Measurements from ENCODE around the gene SIRT3.
"Not testable (repeated sequence)": the region's sequence is repeated elsewhere in the genome, so short reads cannot be mapped to it uniquely, and the experiment has no call there.

SIRT3 gene

DNA sequence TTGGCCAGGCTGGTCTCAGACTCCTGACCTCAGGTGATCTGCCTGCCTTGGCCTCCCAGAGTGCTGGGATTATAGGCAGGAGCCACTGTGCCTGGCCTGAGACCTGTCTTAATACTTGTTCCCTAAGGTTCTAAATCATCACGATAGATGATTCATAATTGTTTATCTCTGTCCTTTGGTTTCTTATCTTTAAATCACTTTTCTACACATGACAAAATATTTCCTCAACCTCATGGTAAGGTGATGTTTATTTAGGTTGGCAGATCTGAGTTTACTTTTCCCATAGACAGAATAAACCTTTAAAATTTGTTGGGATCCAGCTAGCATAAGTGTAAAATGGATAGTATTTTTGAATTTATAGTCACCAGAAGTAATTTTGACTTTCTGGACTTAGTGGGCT is 4.2 kb upstream of the SIRT3 start:
- DNase-seq (ENCODE audit: low spot score): no peak

DNA sequence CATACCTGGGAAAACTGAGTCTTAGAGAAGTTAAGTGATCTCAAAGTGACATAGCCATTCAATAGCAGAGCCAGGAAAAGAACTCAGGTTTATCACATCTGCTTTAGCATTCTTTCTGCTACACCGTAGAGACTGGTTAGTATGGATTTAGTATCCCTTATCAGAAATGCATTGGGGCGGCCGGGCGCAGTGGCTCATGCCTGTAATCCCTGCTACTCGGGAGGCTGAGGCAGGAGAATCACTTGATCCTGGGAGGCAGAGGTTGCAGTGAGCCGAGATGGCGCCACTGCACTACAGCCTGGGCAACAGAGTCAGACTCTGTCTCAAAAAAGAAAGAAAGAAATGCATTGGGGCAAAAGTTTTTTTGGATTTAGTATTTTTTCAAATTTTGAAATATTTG is 2.2 kb upstream of the SIRT3 start:
- DNase-seq (ENCODE audit: low spot score): not testable (repeated sequence)

DNA sequence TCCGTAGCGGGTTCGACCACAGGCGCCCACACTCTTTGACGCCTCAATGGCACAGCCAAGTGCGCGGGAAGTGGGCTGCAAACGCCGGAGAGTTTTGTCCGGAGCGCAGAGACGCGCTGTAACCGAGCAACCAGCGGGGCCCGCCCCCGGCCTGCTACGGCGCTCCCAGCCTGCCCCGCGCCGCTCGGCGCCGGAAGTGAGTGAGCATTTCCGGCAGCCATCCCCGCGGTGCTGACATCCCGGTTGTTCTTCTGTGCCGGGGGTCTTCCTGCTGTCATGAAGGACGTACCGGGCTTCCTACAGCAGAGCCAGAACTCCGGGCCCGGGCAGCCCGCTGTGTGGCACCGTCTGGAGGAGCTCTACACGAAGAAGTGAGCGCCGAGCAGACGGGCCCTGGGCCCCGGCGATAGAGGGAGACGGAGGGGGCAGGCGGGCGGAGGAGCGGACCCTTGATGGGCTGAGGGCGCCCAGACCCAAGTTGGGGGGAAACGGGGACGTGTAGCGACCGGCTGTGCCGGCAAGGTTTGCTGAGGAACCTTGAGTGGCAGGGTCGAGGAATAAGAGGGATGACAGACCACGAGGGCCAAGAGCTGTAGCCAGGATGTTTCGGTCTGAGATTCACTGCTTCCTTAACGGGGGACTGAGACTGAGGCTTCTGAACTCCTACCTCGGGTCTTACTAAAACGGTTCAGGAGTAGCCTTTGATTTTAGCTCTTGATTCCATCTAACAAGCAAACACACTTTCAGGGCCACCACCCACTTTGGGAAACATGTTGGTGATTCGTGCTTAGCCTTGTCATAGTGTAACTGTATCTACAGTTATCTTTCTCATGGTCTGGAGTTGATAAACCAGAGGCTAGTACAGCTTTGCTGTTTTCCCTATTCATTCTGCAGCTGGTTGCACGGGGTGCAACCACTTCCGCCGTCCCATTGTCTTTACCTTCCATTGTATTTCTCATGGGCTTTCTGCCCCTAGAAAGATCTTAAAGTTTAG is 929 bp upstream of the SIRT3 start, which contains the start of gene PSMD13:
Gene PSMD13 (plus strand): TSS at position 203 of the 994 bp plus-strand sequence. CDS start 74 bp downstream, at position 277.
- peak; percentile 84 for DNase-seq (ENCODE audit: low spot score)

GRCh38 chr11:235609-235996 is 539 bp downstream of the SIRT3 start:
- DNase-seq (ENCODE audit: low spot score): no peak

- DNase-seq (ENCODE audit: low spot score): no peak
Observed at GRCh38 chr11:235180-235579, 962 bp downstream of the SIRT3 start.

GRCh38 chr11:232783-233565 is 3.2 kb downstream of the SIRT3 start:
- no peak for DNase-seq (ENCODE audit: low spot score)

DNA sequence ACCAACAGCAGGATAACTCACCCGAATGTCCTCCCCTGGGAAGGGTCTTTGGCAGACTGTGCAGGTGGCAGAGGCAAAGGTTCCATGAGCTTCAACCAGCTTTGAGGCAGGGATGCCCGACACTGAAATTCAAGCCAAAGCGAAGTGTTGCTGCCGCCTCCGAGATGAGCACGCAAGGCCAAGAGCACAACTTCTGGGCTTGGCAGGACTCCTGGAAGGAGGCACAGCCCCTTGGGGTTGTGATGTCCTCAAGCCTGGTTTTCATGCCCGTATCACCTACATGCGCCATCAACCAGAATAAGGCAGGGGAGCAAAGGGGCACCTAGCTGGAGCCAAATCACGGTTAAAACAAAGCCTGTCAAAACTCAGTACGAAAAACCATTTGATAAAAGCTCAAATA is 5.7 kb downstream of the SIRT3 start:
- no peak for DNase-seq (ENCODE audit: low spot score)

DNA sequence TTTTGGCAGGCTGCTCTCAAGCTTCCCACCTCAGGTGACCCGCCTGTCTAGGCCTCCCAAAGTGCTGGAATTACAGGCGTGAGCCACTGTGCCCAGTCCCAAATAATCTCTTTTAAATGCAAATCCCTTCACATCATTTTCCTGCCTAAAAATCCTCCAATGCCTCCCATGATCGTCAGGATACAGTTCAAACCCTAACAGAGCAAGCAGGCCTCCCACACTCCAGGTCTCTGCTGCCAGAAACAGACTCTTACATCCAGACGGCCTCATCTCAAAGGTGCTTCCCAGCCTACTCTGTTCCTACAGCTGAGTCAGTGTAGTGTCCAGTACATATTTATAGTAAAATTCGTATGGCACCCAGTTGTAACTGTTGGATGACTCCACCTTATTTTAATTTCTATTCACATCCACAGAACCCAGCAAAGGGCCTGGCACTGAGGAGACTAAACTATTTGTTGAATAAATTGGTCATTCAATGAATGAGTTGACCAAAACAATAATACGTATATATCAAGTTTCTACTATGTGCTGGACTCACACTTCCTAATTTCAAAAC is 8.2 kb downstream of the SIRT3 start:
- no peak for DNase-seq (ENCODE audit: low spot score)

- no peak for DNase-seq (ENCODE audit: low spot score)
Observed at GRCh38 chr11:225734-226453, 10.2 kb downstream of the SIRT3 start.

GRCh38 chr11:224424-224823 is 11.7 kb downstream of the SIRT3 start:
- DNase-seq (ENCODE audit: low spot score): no peak

- no peak for DNase-seq (ENCODE audit: low spot score)
Observed at GRCh38 chr11:223884-224283, 12.3 kb downstream of the SIRT3 start.

DNA sequence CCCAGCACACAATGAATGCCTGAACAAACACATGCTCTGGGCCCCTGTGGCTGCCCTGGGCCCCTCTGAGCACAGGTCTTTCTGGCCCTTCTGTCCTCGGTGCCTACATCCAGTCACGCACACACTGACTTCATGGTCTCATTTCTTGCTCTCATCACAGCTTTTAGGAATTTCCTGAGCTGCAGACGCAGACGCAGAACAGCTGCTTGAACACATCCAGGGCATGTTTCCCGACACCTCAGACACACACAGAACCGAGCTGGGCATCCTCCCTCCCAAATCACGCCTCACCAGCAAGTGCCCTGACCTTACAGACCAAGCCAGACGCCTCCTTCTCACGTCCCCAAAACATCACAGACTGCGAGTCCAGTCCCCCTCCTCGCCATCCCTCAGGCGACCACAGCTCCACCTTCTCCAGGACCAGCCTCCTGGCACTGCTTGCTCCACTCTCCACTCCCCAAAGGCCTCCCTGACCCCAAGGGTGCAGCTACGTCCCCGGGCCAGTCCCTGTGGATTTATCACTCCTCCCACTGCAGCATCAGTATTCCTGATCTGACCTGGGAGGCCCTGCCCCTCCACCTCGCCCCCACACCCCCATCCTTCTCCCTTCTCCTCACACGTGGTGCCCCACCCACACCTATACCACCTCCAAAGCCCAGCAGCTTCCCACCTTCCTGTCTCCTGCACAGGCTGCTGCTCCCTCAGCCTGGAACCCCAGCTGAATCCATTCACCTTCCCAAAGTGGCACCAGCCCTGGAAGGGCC is 12.9 kb downstream of the SIRT3 start:
- DNase-seq (ENCODE audit: low spot score): no peak

DNA sequence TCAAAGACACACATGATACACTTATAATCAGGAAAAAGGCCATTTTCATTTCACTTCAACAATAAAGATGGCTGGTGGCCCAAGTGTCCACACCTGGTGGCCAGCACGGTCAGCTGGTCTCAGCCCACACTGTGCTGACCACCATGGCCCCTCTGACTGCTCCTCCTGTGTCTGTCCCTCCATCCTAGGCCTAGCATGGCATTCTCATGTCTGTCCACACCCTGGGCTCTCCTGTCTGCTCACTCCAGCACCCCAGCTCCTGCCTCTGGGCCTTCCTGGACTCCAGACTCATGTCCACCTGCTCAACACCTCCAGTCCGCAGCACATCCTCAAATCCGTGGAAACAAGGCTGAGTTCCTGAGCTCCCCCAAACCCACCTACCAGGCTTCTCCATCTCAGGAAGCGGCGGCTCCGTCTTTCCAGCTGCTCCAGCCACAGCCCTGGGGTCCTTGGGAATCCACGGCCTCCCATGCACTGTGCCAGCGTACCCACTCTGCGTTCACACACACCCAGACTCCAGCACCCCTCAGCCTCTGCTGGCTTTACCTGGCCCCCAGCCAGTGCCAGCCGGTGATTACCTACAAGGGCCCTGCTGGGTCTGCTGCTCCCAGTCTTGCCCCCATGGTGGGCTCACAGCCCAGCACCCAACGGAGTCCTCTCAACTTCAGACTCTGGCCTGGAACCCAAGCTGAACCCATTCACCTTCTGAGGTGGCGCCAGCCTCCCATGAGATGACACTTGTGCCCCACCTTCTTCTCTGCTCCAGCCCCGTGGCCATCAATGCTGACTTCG is 13.9 kb downstream of the SIRT3 start:
- no peak for DNase-seq (ENCODE audit: low spot score)

DNA sequence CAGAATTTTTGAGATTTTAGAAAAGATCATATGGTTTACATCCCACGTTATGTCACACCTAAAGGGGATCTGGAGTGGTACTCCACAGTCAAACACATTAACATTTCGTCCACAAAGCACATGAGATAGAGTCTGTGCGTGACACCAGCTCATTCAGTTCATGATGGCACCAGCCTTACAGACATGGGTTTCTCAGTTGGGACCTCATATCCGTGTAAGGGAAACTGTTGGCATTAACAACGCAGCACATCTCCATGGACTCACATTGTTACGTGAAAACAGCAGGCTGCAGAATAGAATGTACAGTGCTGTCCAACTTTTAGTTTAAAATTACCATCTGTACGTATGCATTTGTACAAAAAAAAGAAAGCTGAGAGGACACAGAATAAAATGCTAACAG is 14.6 kb downstream of the SIRT3 start:
- no peak for DNase-seq (ENCODE audit: low spot score)

- DNase-seq (ENCODE audit: low spot score): not testable (repeated sequence)
Observed at GRCh38 chr11:220641-221215, 15.4 kb downstream of the SIRT3 start.

DNA sequence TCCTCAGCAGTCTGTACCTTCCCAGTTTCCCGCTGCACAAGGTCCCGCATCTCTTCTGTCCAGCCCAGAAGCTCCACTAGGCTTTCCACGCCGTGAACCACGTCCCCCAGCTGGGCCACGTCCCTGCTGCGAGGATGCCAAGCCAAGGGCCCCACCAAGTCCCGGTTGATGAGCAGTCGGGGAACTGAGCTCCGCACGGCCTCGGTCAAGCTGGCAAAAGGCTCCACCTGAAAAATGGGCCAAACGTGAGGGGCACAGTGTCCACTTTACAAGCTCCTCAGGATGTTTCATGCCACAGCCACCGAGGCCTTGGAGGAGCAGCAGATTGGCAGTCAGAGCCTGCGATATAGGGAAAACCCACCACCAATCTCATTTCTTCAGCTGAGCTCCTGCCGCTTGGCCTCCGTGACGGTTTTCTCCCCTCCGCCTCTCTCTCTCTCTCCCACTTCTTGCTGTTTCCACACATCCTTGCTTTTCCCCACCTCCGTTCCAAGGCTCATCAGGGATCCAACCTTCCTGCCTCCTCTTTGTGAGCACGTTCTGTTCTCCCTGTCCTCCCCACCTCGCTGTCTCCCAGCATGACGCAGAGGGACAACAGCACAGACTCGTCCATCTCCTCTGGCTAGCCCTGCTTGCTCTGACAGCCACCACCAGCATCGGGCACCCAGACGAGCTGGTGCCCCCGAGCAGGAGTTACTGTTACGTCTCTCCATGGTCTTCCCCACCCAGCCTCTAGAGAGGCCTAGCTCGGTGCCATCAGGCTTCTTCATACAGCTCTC is 17.1 kb downstream of the SIRT3 start:
- DNase-seq (ENCODE audit: low spot score): no peak

DNA sequence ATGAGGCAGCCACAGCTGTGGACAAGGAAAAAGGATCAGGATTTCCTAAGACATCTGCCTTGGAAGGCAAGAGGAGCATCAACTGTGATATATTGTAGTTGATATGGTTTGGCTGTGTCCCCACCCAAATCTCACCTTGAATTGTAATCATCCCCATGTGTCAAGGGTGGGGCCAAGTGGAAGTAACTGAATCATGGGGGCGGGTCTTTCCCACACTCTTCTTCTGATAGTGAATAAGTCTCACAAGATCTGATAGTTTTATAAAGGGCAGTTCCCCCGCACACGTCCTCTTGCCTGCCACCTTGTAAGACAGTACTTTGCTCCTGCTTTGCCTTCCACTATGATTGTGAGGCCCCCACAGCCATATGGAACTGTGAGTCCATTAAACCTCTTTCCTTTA is 18.4 kb downstream of the SIRT3 start:
- no peak for DNase-seq (ENCODE audit: low spot score)

DNA sequence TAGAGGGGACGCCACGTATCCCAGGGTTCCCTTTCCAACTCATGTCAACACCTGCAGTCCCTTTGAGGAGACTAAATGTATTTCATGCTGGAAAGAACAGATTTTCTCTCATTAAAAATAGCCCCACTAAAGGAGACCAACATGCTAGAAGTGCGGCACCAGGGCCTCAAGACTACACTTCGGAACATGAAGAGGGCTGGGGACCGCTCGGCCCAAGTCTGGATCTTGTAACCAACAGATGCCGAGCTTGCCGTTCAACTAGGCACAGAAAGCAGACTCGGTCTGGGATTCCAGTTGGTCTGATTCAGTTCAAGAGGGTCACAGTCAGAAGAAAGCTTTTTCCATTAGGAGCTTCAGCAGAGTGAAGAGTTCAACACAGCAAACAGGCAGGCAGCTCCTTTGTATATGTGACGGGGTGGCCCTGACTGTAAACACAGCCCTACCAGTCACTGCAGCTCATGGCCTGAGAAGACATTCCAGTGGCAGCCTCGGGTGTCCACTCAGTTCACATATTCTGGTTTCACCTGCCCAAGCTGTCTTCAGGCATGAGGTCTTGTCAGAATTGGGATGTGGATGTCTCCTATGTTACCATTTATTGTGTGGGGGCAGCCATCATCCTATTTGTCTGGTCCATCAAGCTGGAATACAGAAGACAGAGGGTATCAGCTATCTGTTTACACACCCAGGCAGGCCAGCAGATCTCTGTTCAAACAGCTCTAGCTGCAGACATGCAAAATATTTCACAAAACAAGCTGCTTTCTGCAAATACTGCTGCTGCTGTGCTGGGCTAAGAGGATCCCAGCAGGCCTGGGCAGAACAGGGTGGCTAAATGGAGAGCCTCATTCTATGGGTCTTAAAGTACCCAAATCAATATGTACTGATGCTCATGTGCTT is 19.8 kb downstream of the SIRT3 start:
- no peak for DNase-seq (ENCODE audit: low spot score)
